Calu3 (cell line): Measurements from ENCODE around the gene EFCAB13. TPM values are rescaled to one million over a fixed set of nuclear protein-coding genes. Genes with fewer than 3 reads are reported as not detected.
A peak's percentile ranks its signal among the peaks of the same experiment; 100 is the strongest.
"Not testable (repeated sequence)": the region's sequence is repeated elsewhere in the genome, so short reads cannot be mapped to it uniquely, and the experiment has no call there.

Experiments used
- BruUV-seq: library from RNA; stranded (reverse); fragments of 400-500 nt; replicated peaks from 2 replicates; lab custom pipeline; 2021; lab: Mats Ljungman, UMichigan
- CTCF ChIA-PET: fragments of 300-600 bp; sonication (Branson Sonifier 250); formaldehyde crosslinking; loops from one replicate; lab custom pipeline; 2022; ENCODE audit warnings: antibody characterized with exemption; lab: Charles Lee
- DNase-seq: peaks from one replicate; pipeline ENCODE4 v3.0.0; 2022
- H3K27ac Mint-ChIP-seq: one replicate; pipeline ENCODE4 v1.8.0; 2022; ENCODE audit warnings: mixed read lengths; ENCODE audit not compliant: unreplicated experiment
- H3K27me3 Mint-ChIP-seq: one replicate; pipeline ENCODE4 v1.8.0; 2022; ENCODE audit warnings: mixed read lengths; ENCODE audit not compliant: unreplicated experiment
- H3K36me3 Mint-ChIP-seq: one replicate; pipeline ENCODE4 v1.8.0; 2022; ENCODE audit warnings: mild to moderate bottlenecking, moderate library complexity, mixed read lengths; ENCODE audit not compliant: insufficient read depth, unreplicated experiment
- H3K4me1 Mint-ChIP-seq: one replicate; pipeline ENCODE4 v1.8.0; 2022; ENCODE audit warnings: mild to moderate bottlenecking, low read depth, mixed read lengths; ENCODE audit not compliant: unreplicated experiment
- H3K4me3 Mint-ChIP-seq: one replicate; pipeline ENCODE4 v1.8.0; 2022; ENCODE audit warnings: mild to moderate bottlenecking, low read depth, moderate library complexity, mixed read lengths; ENCODE audit not compliant: unreplicated experiment
- H3K9me3 Mint-ChIP-seq: one replicate; pipeline ENCODE4 v1.8.0; 2022; ENCODE audit warnings: low read depth, mixed read lengths; ENCODE audit not compliant: unreplicated experiment
- CTCF ChIP-seq: fragments of 200-600 bp; IDR thresholded peaks from one replicate; pipeline ENCODE4 v1.8.0; 2022; ENCODE audit warnings: antibody characterized with exemption; ENCODE audit not compliant: unreplicated experiment
- intact Hi-C: fragments of 100-400 bp; cut with micrococcal nuclease; formaldehyde crosslinking; loops from one replicate; pipeline ENCODE4 v1.10.0; 2022; ENCODE audit not compliant: unreplicated experiment
- total RNA-seq: library from RNA; stranded (reverse); gene quantifications from 2 replicates; pipeline ENCODE4 v1.2.3, GENCODE V29; 2022

EFCAB13 gene
- total RNA-seq, 1 experiment from 2014 or later: 21.5 TPM

GRCh38 chr17:47358652-47359051 is 34.9 kb downstream of the EFCAB13 start:
- intact Hi-C loops: no loop called here
- H3K9me3 Mint-ChIP-seq: peaks cover 3% of the 10 kb centered on the region
- TF ChIP-seq CTCF: no peak
- H3K4me3 Mint-ChIP-seq: no peak overlapping the region
- H3K4me1 Mint-ChIP-seq: no peaks in the 10 kb centered on the region
- DNase-seq: no peak
- BruUV-seq: no TSS peak
- no peaks in the 10 kb centered on the region for H3K27me3 Mint-ChIP-seq
- H3K27ac Mint-ChIP-seq: no peak overlapping the region
- CTCF ChIA-PET: no interaction called here
- H3K36me3 Mint-ChIP-seq: no peaks in the 10 kb centered on the region

GRCh38 chr17:47363171-47363570 is 39.4 kb downstream of the EFCAB13 start:
- CTCF ChIA-PET: interaction anchor here (0.6 kb wide), 1 partner anchor 13 kb away, joined by 4 read pairs; no protein-coding TSS in a partner anchor
- TF ChIP-seq CTCF: no peak
- no TSS peak for BruUV-seq
- Mint-ChIP-seq H3K4me3 (no peak overlapping the region), H3K36me3 (no peaks in the 10 kb centered on the region), H3K27ac (no peak overlapping the region), H3K9me3 (peaks cover 3% of the 10 kb centered on the region), H3K4me1 (no peaks in the 10 kb centered on the region), H3K27me3 (no peaks in the 10 kb centered on the region)
- DNase-seq: no peak
- intact Hi-C loops: loop anchor here (10.0 kb wide), 1 partner anchor 252 kb away; no protein-coding TSS in a partner anchor

- intact Hi-C loops: loop anchor here (10.0 kb wide), 1 partner anchor 248 kb away; no protein-coding TSS in a partner anchor
- H3K27me3 Mint-ChIP-seq: no peaks in the 10 kb centered on the region
- TF ChIP-seq CTCF: no peak
Observed at GRCh38 chr17:47367257-47367656, 43.5 kb downstream of the EFCAB13 start.

GRCh38 chr17:47368262-47368661 is 44.5 kb downstream of the EFCAB13 start:
- no peaks in the 10 kb centered on the region for H3K36me3 Mint-ChIP-seq
- H3K4me1 Mint-ChIP-seq: no peaks in the 10 kb centered on the region
- CTCF ChIA-PET: no interaction called here
- no peak overlapping the region for H3K27ac Mint-ChIP-seq
- no peak overlapping the region for H3K4me3 Mint-ChIP-seq
- no peaks in the 10 kb centered on the region for H3K9me3 Mint-ChIP-seq
- no peaks in the 10 kb centered on the region for H3K27me3 Mint-ChIP-seq
- intact Hi-C loops: loop anchor here (10.0 kb wide), 1 partner anchor 247 kb away; no protein-coding TSS in a partner anchor
- BruUV-seq: no TSS peak
- DNase-seq: peak; percentile 21
- no peak for TF ChIP-seq CTCF

More at GRCh38 chr17:47367257-47367656, 43.5 kb downstream of the EFCAB13 start:
- BruUV-seq: no TSS peak
- no peaks in the 10 kb centered on the region for H3K4me1 Mint-ChIP-seq
- H3K36me3 Mint-ChIP-seq: no peaks in the 10 kb centered on the region
- no peak for DNase-seq
- H3K27ac Mint-ChIP-seq: no peak overlapping the region
- H3K9me3 Mint-ChIP-seq: peaks cover 3% of the 10 kb centered on the region
- no peak overlapping the region for H3K4me3 Mint-ChIP-seq
- CTCF ChIA-PET: no interaction called here

DNA sequence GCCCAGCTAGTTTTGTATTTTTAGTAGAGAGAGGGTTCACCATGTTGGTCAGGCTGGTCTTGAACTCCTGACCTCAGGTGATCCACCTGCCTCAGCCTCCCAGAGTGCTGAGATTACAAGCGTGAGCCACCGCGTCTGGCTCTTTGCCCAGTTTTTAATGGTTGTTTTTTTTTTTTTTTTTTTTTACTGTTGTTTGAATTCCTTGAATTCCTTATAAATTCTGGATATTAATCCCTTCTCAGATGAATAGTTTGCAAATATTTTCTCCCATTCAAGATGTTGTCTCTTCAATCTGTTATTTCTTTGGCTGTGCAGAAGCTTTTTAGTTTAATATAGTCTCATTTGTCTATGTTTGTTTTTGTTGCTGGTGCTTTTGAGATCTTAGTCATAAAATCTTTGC is 47.1 kb downstream of the EFCAB13 start:
- H3K4me1 Mint-ChIP-seq, intact Hi-C loops, H3K36me3 Mint-ChIP-seq, H3K4me3 Mint-ChIP-seq, H3K9me3 Mint-ChIP-seq, H3K27ac Mint-ChIP-seq, DNase-seq, BruUV-seq, H3K27me3 Mint-ChIP-seq: not testable (repeated sequence)
- CTCF ChIA-PET: interaction anchor here (0.6 to 0.7 kb wide), 3 partner anchors 13 to 400 kb away, joined by 5 read pairs; no protein-coding TSS in a partner anchor
